ENCODE results near the gene CASZ1. TPM values are rescaled to one million over a fixed set of nuclear protein-coding genes. Genes with fewer than 3 reads are reported as not detected.

Gene CASZ1
- total RNA-seq, 2 donors from 2014 or later, result 13.5 to 17.8 TPM

- ATAC-seq (no peak), DNase-seq (ENCODE audit: low spot score) (no peak)
- H3K4me1 Mint-ChIP-seq (ENCODE audit: low read depth in 2 of 2), result peaks cover 0 to 23% of the 10 kb centered on the region in 2 donors
- H3K9me3 Mint-ChIP-seq, result no peaks in the 10 kb centered on the region
- no peak overlapping the region for H3K27ac Mint-ChIP-seq
- no peaks in the 10 kb centered on the region for H3K27me3 Mint-ChIP-seq
- H3K36me3 Mint-ChIP-seq, result no peaks in the 10 kb centered on the region
- no peak overlapping the region for H3K4me3 Mint-ChIP-seq
These were observed 124.7 kb downstream of the CASZ1 start for GRCh38 chr1:10671622-10672342.

- H3K4me3 Mint-ChIP-seq, result no peak overlapping the region
- H3K27me3 Mint-ChIP-seq, result no peaks in the 10 kb centered on the region
- H3K4me1 Mint-ChIP-seq (ENCODE audit: low read depth in 2 of 2), result peaks cover 0 to 16% of the 10 kb centered on the region in 2 donors
- H3K27ac Mint-ChIP-seq, result no peak overlapping the region
- DNase-seq (ENCODE audit: low spot score) (no peak), ATAC-seq (no peak)
- no peaks in the 10 kb centered on the region for H3K36me3 Mint-ChIP-seq
- H3K9me3 Mint-ChIP-seq, result no peaks in the 10 kb centered on the region
These were observed 125.4 kb downstream of the CASZ1 start for GRCh38 chr1:10671090-10671489.

- H3K36me3 Mint-ChIP-seq, result no peaks in the 10 kb centered on the region
- ATAC-seq (no peak), DNase-seq (ENCODE audit: low spot score) (no peak)
- no peaks in the 10 kb centered on the region for H3K9me3 Mint-ChIP-seq
- H3K27ac Mint-ChIP-seq, result no peak overlapping the region
- H3K27me3 Mint-ChIP-seq, result no peaks in the 10 kb centered on the region
- H3K4me3 Mint-ChIP-seq, result no peak overlapping the region
- H3K4me1 Mint-ChIP-seq (ENCODE audit: low read depth in 2 of 2), result peaks cover 0 to 16% of the 10 kb centered on the region in 2 donors
These were observed 126.3 kb downstream of the CASZ1 start for GRCh38 chr1:10670190-10670589.

GRCh38 chr1:10669570-10669969 is 126.9 kb downstream of the CASZ1 start:
- no peak for ATAC-seq
- no peak overlapping the region for H3K27ac Mint-ChIP-seq
- no peaks in the 10 kb centered on the region for H3K36me3 Mint-ChIP-seq
- no peak overlapping the region for H3K4me3 Mint-ChIP-seq
- no peak for DNase-seq (ENCODE audit: low spot score)
- H3K4me1 Mint-ChIP-seq (ENCODE audit: low read depth in 2 of 2), result peaks cover 0 to 16% of the 10 kb centered on the region in 2 donors
- no peaks in the 10 kb centered on the region for H3K27me3 Mint-ChIP-seq
- no peaks in the 10 kb centered on the region for H3K9me3 Mint-ChIP-seq

DNA sequence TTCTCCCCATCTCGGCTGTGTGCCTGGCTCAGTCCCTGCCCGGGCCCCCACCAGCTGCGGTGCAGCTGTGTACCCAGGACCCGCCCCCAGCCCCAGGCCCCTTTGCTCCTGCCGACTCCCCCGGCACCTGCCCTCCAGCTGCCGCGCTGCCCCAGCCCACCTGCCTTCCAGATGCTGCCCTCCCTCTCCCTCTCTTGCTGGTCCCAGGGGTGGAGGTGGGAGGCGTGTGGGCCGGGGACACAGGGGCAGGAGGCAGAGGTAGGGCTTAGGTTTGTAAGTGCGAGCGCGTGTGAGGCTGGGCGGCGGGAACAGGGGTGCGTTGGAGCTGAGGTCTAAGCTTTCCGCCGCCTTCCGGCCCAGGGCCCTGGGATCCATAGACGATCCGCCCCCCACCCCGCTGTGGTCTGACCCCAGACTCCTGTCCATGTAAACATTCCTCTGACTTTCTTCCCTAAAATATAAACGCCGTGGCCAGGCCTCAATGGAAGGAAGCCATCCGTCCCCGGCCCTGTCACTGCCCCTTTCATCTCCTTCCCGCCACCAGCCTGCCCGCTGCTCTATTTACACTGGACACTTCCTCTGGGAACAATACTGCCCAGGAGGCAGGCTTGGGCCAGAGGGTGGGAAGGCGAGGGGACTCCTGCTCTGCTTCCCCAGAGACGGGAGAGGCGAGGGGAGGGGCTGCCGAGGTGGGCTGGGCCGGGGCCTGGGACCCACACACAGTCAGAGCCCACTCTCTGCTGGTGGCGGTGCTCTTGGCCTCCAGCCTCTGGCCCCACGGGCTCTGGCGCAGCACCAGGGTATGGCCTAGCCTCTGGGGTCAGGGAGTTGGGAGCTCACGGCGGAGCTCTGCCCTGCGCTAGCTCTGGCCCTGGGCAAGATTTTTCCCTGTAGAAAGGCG is 128.3 kb downstream of the CASZ1 start:
- Mint-ChIP-seq H3K4me1 (ENCODE audit: low read depth in 2 of 2) (peaks cover 0 to 16% of the 10 kb centered on the region in 2 donors), H3K27me3 (no peaks in the 10 kb centered on the region), H3K9me3 (no peaks in the 10 kb centered on the region), H3K4me3 (no peak overlapping the region), H3K36me3 (no peaks in the 10 kb centered on the region), H3K27ac (no peak overlapping the region)
- no peak for ATAC-seq
- no peak for DNase-seq (ENCODE audit: low spot score)

DNA sequence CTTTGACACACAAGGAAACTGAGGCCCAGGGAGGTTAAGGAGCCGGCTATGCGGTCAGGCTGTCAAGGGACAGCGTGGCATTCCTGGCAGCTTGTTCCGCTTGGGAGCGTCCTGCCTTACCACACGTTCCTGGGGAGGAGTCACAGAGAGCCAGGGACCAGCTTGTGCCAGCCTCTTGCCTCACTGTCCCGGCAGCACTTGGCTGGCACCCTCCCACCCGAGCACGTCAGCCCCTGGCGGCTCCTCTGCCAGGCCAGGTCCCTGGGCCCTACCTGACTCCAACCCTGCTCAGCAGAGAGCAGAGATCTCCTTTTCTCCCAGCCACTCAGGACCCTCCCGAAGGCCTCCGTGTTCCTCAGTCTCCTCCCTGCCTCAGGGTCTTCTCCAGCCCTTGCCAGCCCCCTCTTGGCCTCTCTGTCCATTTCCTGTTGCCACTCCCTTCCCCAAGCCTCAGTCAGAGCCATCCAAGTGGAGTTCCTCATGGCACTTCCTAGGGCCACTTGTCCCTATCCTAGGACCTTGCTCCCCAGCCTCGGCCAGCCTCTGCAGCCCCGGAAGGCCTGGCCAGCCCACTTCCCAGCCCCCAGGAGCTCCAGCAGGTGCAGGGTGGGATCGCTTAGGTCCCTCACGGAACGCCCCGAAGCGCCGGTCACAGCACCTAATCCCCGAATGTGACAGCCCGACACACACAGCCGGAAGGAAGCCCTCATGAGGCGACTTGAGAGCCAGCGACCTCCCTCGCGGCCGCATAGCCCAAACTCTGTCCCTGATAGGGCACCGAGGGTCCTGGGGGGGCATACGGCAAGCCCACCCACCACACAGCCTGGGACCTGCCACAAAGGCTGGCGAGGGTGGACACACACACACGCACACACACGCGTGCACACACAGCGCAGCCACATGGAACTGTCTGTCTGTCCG is 130.3 kb downstream of the CASZ1 start:
- DNase-seq (ENCODE audit: low spot score) (no peak), ATAC-seq (no peak)
- Mint-ChIP-seq H3K27ac (no peak overlapping the region), H3K36me3 (no peaks in the 10 kb centered on the region), H3K4me3 (no peak overlapping the region), H3K4me1 (ENCODE audit: low read depth in 2 of 2) (peaks cover 0 to 9% of the 10 kb centered on the region in 2 donors), H3K27me3 (no peaks in the 10 kb centered on the region), H3K9me3 (no peaks in the 10 kb centered on the region)

DNA sequence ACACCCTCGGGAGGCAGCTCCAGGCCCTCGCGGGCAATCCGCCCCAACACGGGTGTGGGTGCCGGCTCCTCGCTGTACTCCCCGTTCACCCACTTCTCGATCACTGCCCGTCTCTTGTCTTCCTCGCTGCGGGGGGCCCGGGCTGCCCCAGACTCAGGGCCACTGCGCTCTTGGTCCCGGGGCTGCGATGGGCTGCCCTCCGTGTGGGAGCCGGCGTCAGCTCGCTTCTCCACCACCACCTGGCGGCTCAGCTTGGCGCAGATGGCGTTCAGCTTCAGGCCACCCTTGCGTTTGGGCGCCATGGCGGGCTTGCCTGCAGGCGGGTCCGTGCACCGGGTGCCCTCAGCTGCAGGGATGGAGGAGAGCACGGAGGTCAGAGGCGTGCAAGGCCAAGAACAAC is 131.2 kb downstream of the CASZ1 start:
- H3K36me3 Mint-ChIP-seq, result no peaks in the 10 kb centered on the region
- no peaks in the 10 kb centered on the region for H3K9me3 Mint-ChIP-seq
- no peak overlapping the region for H3K27ac Mint-ChIP-seq
- H3K27me3 Mint-ChIP-seq, result no peaks in the 10 kb centered on the region
- H3K4me1 Mint-ChIP-seq (ENCODE audit: low read depth in 2 of 2), result no peaks in the 10 kb centered on the region
- H3K4me3 Mint-ChIP-seq, result no peak overlapping the region
- ATAC-seq (no peak), DNase-seq (ENCODE audit: low spot score) (no peak)

DNA sequence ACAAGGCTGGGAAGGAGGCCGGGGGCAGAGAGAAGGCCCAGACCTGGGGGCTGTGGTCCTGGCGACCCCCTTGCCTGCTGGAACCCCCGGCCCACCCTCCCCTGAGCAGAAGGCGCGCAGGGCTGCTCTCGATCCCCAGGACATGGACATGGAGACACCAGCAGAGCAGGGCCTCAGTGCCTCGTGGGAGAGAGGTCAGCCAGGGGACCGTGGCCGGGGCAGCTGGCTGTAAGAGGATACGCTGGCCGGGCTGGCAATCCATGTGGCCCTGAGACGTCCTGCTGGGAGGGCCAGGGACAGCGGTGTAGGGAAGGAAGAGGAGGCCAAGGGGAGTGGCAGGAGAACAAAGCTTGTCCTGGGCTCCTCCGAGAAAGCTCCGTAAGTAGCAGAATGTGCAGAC is 132.2 kb downstream of the CASZ1 start:
- H3K36me3 Mint-ChIP-seq, result no peaks in the 10 kb centered on the region
- no peak for DNase-seq (ENCODE audit: low spot score)
- no peaks in the 10 kb centered on the region for H3K4me1 Mint-ChIP-seq (ENCODE audit: low read depth in 2 of 2)
- no peak overlapping the region for H3K4me3 Mint-ChIP-seq
- no peaks in the 10 kb centered on the region for H3K9me3 Mint-ChIP-seq
- no peak overlapping the region for H3K27ac Mint-ChIP-seq
- H3K27me3 Mint-ChIP-seq, result no peaks in the 10 kb centered on the region
- ATAC-seq, result no peak

GRCh38 chr1:10663678-10664035 is 132.8 kb downstream of the CASZ1 start:
- ATAC-seq (no peak), DNase-seq (ENCODE audit: low spot score) (no peak)
- H3K27me3 Mint-ChIP-seq, result no peaks in the 10 kb centered on the region
- no peaks in the 10 kb centered on the region for H3K4me1 Mint-ChIP-seq (ENCODE audit: low read depth in 2 of 2)
- H3K9me3 Mint-ChIP-seq, result no peaks in the 10 kb centered on the region
- no peak overlapping the region for H3K4me3 Mint-ChIP-seq
- H3K27ac Mint-ChIP-seq, result no peak overlapping the region
- no peaks in the 10 kb centered on the region for H3K36me3 Mint-ChIP-seq

GRCh38 chr1:10662824-10663677 is 133.4 kb downstream of the CASZ1 start:
- ATAC-seq, result no peak
- no peaks in the 10 kb centered on the region for H3K36me3 Mint-ChIP-seq
- no peak overlapping the region for H3K27ac Mint-ChIP-seq
- H3K4me1 Mint-ChIP-seq (ENCODE audit: low read depth in 2 of 2), result no peaks in the 10 kb centered on the region
- H3K27me3 Mint-ChIP-seq, result no peaks in the 10 kb centered on the region
- no peak for DNase-seq (ENCODE audit: low spot score)
- no peak overlapping the region for H3K4me3 Mint-ChIP-seq
- H3K9me3 Mint-ChIP-seq, result no peaks in the 10 kb centered on the region

- no peaks in the 10 kb centered on the region for H3K4me1 Mint-ChIP-seq (ENCODE audit: low read depth in 2 of 2)
- H3K4me3 Mint-ChIP-seq, result no peak overlapping the region
- DNase-seq (ENCODE audit: low spot score), result no peak
- no peak overlapping the region for H3K27ac Mint-ChIP-seq
- no peak for ATAC-seq
- H3K36me3 Mint-ChIP-seq, result no peaks in the 10 kb centered on the region
- no peaks in the 10 kb centered on the region for H3K9me3 Mint-ChIP-seq
- H3K27me3 Mint-ChIP-seq, result no peaks in the 10 kb centered on the region
These were observed 134.3 kb downstream of the CASZ1 start for GRCh38 chr1:10662090-10662688.

DNA sequence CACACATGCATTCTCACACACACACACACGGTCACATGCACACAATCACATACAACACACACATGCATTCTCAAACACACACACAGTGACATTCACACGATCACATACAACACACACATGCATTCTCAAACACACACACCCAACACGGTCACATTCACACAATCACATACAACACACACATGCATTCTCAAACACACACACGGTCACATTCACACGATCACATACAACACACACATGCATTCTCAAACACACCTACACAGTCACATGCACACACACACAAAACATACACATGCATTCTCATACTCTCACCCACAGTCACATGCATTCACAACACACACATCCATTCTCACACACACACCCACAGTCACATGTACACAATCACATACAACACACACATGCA is 135.0 kb downstream of the CASZ1 start:
- ATAC-seq (no peak), DNase-seq (ENCODE audit: low spot score) (no peak)
- Mint-ChIP-seq H3K9me3 (no peaks in the 10 kb centered on the region), H3K36me3 (no peaks in the 10 kb centered on the region), H3K4me1 (ENCODE audit: low read depth in 2 of 2) (no peaks in the 10 kb centered on the region), H3K4me3 (no peak overlapping the region), H3K27me3 (no peaks in the 10 kb centered on the region), H3K27ac (no peak overlapping the region)
